Measurements from ENCODE around the gene DCHS2.

DCHS2 gene

DNA sequence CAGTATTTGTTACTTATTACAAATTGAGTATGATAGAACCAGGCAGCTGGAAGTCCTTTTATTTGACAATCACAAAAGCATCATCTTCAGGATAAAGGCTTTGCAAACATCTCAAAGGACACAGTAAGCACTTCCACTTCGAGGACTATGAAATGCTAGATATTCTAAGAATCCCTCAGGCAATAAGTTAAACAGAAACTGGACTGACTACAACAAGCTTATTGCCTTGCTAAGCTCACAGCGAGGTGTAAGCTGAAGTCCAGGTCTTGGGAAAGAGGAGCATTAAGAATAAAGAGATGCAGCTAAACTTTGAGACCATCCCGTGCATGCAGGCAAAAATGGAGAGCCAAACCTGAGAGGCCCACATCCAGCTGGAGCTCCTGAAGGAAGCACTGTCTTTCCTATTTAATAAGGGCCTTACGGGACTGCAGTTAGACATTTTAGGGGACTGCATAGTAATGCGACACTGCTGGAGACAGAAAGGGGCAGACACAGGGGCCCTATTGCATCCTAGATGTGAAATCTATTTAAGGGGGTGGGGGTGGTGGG is 38.7 kb downstream of the DCHS2 start:
- no peak overlapping the region for H2AK5ac ChIP-seq (ENCODE audit: low read length)
- no peak overlapping the region for H3K4me3 ChIP-seq (ENCODE audit: low read depth, low read length)
- no peaks in the 10 kb centered on the region for H3K4me1 ChIP-seq (ENCODE audit: control insufficient read depth in 1 of 2, insufficient read depth in 2 of 2, low read length in 2 of 2)
- H4K8ac ChIP-seq (ENCODE audit: low read depth, low read length) = no peak overlapping the region
- H3K4ac ChIP-seq (ENCODE audit: low read depth, low read length) = no peak overlapping the region
- no CpG with 5 or more reads among the region's 5 CpGs for WGBS (ENCODE audit: extremely low coverage, insufficient coverage, insufficient read length)
- H3K27ac ChIP-seq (ENCODE audit: low read depth, low read length) = no peak overlapping the region
- DNase-seq = peak in 1 of 2 donors; percentile 21
- H2AFZ ChIP-seq (ENCODE audit: insufficient read depth, low read length, poor library complexity) = no peak overlapping the region
- H2BK12ac ChIP-seq (ENCODE audit: low read length) = no peak overlapping the region
- no peak overlapping the region for H3K4me2 ChIP-seq (ENCODE audit: low read length)
- no peaks in the 10 kb centered on the region for H3K27me3 ChIP-seq (ENCODE audit: insufficient read depth, low read length)
- no peak overlapping the region for H4K12ac ChIP-seq (ENCODE audit: low read depth, low read length)
- H3K9ac ChIP-seq (ENCODE audit: low read length) = no peak overlapping the region
- H3K36me3 ChIP-seq (ENCODE audit: control insufficient read depth in 1 of 2, insufficient read depth in 2 of 2, low read length in 2 of 2) = no peaks in the 10 kb centered on the region
- H3K14ac ChIP-seq (ENCODE audit: low read length) = no peak overlapping the region
- H3K23ac ChIP-seq (ENCODE audit: low read length) = no peak overlapping the region
- no peak overlapping the region for H2BK5ac ChIP-seq (ENCODE audit: low read depth, low read length, poor library complexity)
- H3K9me3 ChIP-seq (ENCODE audit: insufficient read depth, low read depth, low read length) = peaks cover 1% of the 10 kb centered on the region
- no peaks in the 10 kb centered on the region for H3K79me2 ChIP-seq (ENCODE audit: control insufficient read depth, insufficient read depth, low read length, poor library complexity)
- H3K79me1 ChIP-seq (ENCODE audit: low read length) = no peaks in the 10 kb centered on the region
- H4K91ac ChIP-seq (ENCODE audit: low read depth, low read length) = no peak overlapping the region
- no peak overlapping the region for H3K18ac ChIP-seq (ENCODE audit: low read length)
- no peak overlapping the region for H2BK120ac ChIP-seq (ENCODE audit: insufficient read depth, low read length, poor library complexity)

DNA sequence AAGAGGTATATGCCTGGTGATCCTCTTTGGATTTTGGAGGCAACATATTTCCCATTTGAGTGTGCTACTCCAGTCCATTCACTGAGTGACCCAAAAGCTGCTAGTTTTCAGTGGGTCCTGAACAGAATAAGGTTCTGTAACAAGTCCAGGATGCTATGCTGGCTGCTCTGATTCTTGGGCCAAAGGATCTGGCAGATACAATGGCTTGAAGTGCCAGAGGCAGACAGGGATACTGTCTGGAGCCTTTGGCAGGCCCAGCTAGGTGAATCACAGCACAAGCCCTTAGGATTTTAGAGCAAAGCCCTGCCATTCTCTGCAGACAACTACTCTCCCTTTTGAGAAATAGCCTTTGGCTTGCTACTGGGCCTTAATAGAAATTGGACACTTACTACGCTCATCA is 40.6 kb downstream of the DCHS2 start:
- H3K79me1 ChIP-seq (ENCODE audit: low read length) = no peaks in the 10 kb centered on the region

DNA sequence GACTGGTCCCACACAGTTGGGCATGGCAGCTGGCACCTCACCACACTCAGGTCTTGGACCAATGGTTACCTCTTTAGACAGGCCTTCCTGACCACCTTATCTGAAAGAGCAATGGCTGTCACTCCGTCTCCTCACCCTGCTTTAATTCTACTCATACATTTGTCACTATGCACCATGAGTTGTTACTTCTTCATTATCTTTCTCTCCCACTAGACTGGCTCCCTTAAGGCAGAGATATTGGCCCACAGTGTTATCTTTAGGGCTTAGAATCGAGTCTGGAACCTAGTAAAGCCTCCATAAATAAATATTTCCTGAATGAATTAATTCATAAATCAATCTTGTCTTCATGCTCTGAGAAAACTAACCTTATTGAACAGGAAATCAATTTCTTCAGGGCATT is 46.6 kb downstream of the DCHS2 start:
- no peak overlapping the region for H2AFZ ChIP-seq (ENCODE audit: insufficient read depth, low read length, poor library complexity)
- H4K91ac ChIP-seq (ENCODE audit: low read depth, low read length) = no peak overlapping the region
- no peak overlapping the region for H3K23ac ChIP-seq (ENCODE audit: low read length)
- no peaks in the 10 kb centered on the region for H3K36me3 ChIP-seq (ENCODE audit: control insufficient read depth in 1 of 2, insufficient read depth in 2 of 2, low read length in 2 of 2)
- no CpG with 5 or more reads among the region's 2 CpGs for WGBS (ENCODE audit: extremely low coverage, insufficient coverage, insufficient read length)
- H3K9me3 ChIP-seq (ENCODE audit: insufficient read depth, low read depth, low read length) = peaks cover 3% of the 10 kb centered on the region
- H2AK5ac ChIP-seq (ENCODE audit: low read length) = no peak overlapping the region
- no peak overlapping the region for H2BK120ac ChIP-seq (ENCODE audit: insufficient read depth, low read length, poor library complexity)
- H3K4me2 ChIP-seq (ENCODE audit: low read length) = no peak overlapping the region
- no peak overlapping the region for H4K8ac ChIP-seq (ENCODE audit: low read depth, low read length)
- no peak for DNase-seq
- H3K18ac ChIP-seq (ENCODE audit: low read length) = no peak overlapping the region
- no peak overlapping the region for H3K9ac ChIP-seq (ENCODE audit: low read length)
- no peak overlapping the region for H3K27ac ChIP-seq (ENCODE audit: low read depth, low read length)
- no peak overlapping the region for H2BK12ac ChIP-seq (ENCODE audit: low read length)
- no peak overlapping the region for H3K4ac ChIP-seq (ENCODE audit: low read depth, low read length)
- H3K4me3 ChIP-seq (ENCODE audit: low read depth, low read length) = no peak overlapping the region
- H3K79me2 ChIP-seq (ENCODE audit: control insufficient read depth, insufficient read depth, low read length, poor library complexity) = no peaks in the 10 kb centered on the region
- H3K14ac ChIP-seq (ENCODE audit: low read length) = no peak overlapping the region
- H4K12ac ChIP-seq (ENCODE audit: low read depth, low read length) = no peak overlapping the region
- no peaks in the 10 kb centered on the region for H3K79me1 ChIP-seq (ENCODE audit: low read length)
- H3K4me1 ChIP-seq (ENCODE audit: control insufficient read depth in 1 of 2, insufficient read depth in 2 of 2, low read length in 2 of 2) = no peaks in the 10 kb centered on the region
- no peak overlapping the region for H2BK5ac ChIP-seq (ENCODE audit: low read depth, low read length, poor library complexity)
- H3K27me3 ChIP-seq (ENCODE audit: insufficient read depth, low read length) = no peaks in the 10 kb centered on the region

More for the DNA sequence above, 40.6 kb downstream of the DCHS2 start:
- Histone ChIP-seq H4K8ac (ENCODE audit: low read depth, low read length) (no peak overlapping the region), H3K4me2 (ENCODE audit: low read length) (no peak overlapping the region), H3K23ac (ENCODE audit: low read length) (no peak overlapping the region), H2AFZ (ENCODE audit: insufficient read depth, low read length, poor library complexity) (no peak overlapping the region), H2AK5ac (ENCODE audit: low read length) (no peak overlapping the region), H4K12ac (ENCODE audit: low read depth, low read length) (no peak overlapping the region), H3K14ac (ENCODE audit: low read length) (no peak overlapping the region), H3K4ac (ENCODE audit: low read depth, low read length) (no peak overlapping the region), H3K9ac (ENCODE audit: low read length) (no peak overlapping the region), H2BK12ac (ENCODE audit: low read length) (no peak overlapping the region), H4K91ac (ENCODE audit: low read depth, low read length) (no peak overlapping the region), H3K4me3 (ENCODE audit: low read depth, low read length) (no peak overlapping the region), H3K36me3 (ENCODE audit: control insufficient read depth in 1 of 2, insufficient read depth in 2 of 2, low read length in 2 of 2) (no peaks in the 10 kb centered on the region), H3K9me3 (ENCODE audit: insufficient read depth, low read depth, low read length) (peaks cover 1% of the 10 kb centered on the region), H3K27ac (ENCODE audit: low read depth, low read length) (no peak overlapping the region), H2BK5ac (ENCODE audit: low read depth, low read length, poor library complexity) (no peak overlapping the region), H3K4me1 (ENCODE audit: control insufficient read depth in 1 of 2, insufficient read depth in 2 of 2, low read length in 2 of 2) (no peaks in the 10 kb centered on the region), H3K27me3 (ENCODE audit: insufficient read depth, low read length) (no peaks in the 10 kb centered on the region), H2BK120ac (ENCODE audit: insufficient read depth, low read length, poor library complexity) (no peak overlapping the region), H3K18ac (ENCODE audit: low read length) (no peak overlapping the region), H3K79me2 (ENCODE audit: control insufficient read depth, insufficient read depth, low read length, poor library complexity) (no peaks in the 10 kb centered on the region)
- no CpG with 5 or more reads among the region's 1 CpG for WGBS (ENCODE audit: extremely low coverage, insufficient coverage, insufficient read length)
- DNase-seq = no peak

DNA sequence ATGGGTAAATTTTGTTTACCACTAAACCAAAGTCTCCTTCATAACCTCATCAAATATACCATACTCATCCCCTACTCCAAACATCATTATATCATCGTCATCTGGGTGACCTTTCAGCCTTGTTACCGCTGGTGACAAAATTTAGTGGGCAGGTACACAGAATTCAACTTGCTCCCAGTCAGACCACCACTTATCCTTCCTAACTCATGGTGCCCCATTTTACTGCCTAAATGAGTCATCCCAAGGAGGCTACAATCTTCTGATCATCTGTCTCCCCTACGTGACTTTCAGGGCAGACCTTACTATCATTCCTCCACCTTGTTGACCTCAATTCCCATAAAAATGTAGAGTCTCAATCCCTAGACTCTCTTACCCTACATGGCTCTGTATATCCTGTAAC is 49.6 kb downstream of the DCHS2 start:
- Histone ChIP-seq H3K4me2 (ENCODE audit: low read length) (no peak overlapping the region), H3K79me1 (ENCODE audit: low read length) (no peaks in the 10 kb centered on the region)

More for the DNA sequence above, 49.6 kb downstream of the DCHS2 start:
- Histone ChIP-seq H3K4me1 (ENCODE audit: control insufficient read depth in 1 of 2, insufficient read depth in 2 of 2, low read length in 2 of 2) (no peaks in the 10 kb centered on the region), H3K4ac (ENCODE audit: low read depth, low read length) (no peak overlapping the region), H2AFZ (ENCODE audit: insufficient read depth, low read length, poor library complexity) (no peak overlapping the region), H3K14ac (ENCODE audit: low read length) (no peak overlapping the region), H4K8ac (ENCODE audit: low read depth, low read length) (no peak overlapping the region), H3K27me3 (ENCODE audit: insufficient read depth, low read length) (no peaks in the 10 kb centered on the region), H3K4me3 (ENCODE audit: low read depth, low read length) (no peak overlapping the region), H4K12ac (ENCODE audit: low read depth, low read length) (no peak overlapping the region), H2BK5ac (ENCODE audit: low read depth, low read length, poor library complexity) (no peak overlapping the region), H2BK12ac (ENCODE audit: low read length) (no peak overlapping the region), H4K91ac (ENCODE audit: low read depth, low read length) (no peak overlapping the region), H2AK5ac (ENCODE audit: low read length) (no peak overlapping the region), H3K9ac (ENCODE audit: low read length) (no peak overlapping the region), H3K23ac (ENCODE audit: low read length) (no peak overlapping the region), H3K18ac (ENCODE audit: low read length) (no peak overlapping the region), H3K27ac (ENCODE audit: low read depth, low read length) (no peak overlapping the region), H3K36me3 (ENCODE audit: control insufficient read depth in 1 of 2, insufficient read depth in 2 of 2, low read length in 2 of 2) (no peaks in the 10 kb centered on the region), H3K9me3 (ENCODE audit: insufficient read depth, low read depth, low read length) (peaks cover 3% of the 10 kb centered on the region), H3K79me2 (ENCODE audit: control insufficient read depth, insufficient read depth, low read length, poor library complexity) (no peaks in the 10 kb centered on the region), H2BK120ac (ENCODE audit: insufficient read depth, low read length, poor library complexity) (no peak overlapping the region)
- DNase-seq = no peak
- WGBS (ENCODE audit: extremely low coverage, insufficient coverage, insufficient read length) = 100% methylated on average over 1 of the region's 3 CpGs
